ENCODE measurements around the gene PHF23.
A peak's percentile ranks its signal among the peaks of the same experiment; 100 is the strongest.

The PHF23 gene

DNA sequence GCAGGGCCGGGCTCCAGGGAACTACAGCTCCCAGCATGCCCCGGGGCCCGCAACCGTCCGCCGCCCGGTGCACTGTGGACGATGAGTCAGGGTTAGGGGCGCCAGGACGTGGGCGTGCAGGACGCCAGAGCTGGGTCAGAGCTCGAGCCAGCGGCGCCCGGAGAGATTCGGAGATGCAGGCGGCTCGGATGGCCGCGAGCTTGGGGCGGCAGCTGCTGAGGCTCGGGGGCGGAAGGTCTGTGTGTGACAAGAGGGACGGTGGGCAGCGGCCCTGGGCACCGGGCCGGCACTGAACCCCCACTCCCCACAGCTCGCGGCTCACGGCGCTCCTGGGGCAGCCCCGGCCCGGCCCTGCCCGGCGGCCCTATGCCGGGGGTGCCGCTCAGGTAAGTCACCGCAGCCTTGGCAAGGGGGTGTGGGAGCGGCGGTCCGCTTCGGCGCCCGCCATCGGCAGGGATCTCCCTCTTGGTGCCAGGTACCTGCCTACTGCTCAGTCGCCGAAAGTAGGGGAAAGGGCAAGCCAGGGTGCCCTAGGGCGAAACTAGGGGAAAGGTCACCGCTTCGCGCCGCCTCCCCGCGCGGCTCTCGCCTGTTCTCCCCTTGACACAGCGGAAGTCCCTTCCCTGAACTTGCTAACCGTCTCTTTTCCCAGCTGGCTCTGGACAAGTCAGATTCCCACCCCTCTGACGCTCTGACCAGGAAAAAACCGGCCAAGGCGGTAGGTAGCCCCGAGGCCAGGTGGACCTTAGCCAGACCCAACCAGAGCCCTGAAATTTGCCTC, 19.3 kb downstream of the PHF23 start, which contains the start of the genes ACADVL and DLG4:
ACADVL (plus strand) TSS at position 127 of the 781 bp plus-strand sequence; CDS start at position 174, 47 bp downstream.
DLG4 (minus strand) TSS at position 25 of the 781 bp plus-strand sequence.
- peak; percentile 92 for DNase-seq

DNA sequence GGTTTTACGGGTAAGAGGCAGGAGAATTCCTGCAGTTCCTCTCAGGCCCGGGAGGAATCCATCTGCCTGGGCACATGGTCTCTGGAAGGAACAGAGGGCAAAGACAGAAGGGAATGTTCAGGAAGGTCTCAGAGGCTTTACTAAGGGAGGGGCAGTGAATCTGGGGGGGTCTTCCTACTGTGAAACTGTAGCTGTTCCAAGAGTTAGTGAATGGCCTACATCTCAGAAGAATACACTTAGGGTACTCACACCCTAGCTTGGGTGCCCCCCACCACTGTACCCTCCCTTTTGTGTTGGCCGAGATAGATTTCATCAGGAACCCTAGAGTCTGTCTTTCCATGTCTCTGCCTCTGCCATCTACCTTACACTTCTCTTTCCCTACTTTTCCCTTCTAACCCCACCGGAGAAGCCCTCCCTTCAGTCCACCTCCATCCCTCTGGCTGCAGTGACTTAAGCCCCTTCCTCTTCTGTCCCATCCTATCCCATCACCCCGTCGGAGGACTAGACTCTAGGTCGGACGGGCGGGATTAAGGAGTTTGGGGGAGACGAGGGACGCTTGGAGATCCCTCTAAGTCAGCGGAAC, 19.9 kb downstream of the PHF23 start:
- DNase-seq: no peak

DNA sequence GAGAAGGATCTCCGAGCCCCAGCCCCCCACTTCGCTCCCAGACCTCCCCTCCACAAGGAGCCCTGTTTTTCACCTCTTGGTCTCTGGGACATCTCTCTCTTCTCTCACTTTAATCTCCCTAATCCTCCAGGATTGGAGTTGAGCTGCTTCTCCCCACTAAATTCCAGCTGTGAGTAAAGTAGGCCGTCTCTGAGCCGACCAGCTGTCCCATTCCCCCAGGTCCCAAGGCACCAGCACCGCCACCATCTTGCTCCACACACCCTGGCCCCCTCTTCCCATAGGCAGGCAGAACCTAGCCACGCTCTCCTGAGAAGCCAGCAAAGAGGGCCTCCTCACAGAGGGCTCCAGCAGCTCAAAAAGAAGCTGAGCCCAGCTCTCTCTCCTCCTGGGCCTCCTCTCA, 20.5 kb downstream of the PHF23 start:
- DNase-seq: no peak

DNA sequence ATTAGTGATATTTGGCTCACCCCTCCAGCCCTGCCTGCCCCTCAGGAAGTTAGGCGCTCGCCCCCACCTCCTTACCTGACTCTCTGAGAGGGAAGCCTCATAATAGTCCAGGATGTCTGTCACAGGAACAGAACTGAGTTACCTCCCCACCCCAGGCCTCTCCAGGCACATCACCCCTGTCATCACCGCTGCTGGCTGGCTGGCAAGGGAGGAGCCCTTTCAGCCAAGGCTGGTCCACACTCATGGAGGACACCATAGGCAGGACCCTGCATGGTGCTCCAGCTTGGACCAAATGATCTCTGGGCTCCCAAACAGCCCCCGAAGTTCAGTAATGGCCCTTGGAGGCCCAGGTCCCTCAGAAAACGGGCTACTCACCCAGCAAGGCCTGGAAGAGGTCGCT, 21.1 kb downstream of the PHF23 start:
- no peak for DNase-seq

DNA sequence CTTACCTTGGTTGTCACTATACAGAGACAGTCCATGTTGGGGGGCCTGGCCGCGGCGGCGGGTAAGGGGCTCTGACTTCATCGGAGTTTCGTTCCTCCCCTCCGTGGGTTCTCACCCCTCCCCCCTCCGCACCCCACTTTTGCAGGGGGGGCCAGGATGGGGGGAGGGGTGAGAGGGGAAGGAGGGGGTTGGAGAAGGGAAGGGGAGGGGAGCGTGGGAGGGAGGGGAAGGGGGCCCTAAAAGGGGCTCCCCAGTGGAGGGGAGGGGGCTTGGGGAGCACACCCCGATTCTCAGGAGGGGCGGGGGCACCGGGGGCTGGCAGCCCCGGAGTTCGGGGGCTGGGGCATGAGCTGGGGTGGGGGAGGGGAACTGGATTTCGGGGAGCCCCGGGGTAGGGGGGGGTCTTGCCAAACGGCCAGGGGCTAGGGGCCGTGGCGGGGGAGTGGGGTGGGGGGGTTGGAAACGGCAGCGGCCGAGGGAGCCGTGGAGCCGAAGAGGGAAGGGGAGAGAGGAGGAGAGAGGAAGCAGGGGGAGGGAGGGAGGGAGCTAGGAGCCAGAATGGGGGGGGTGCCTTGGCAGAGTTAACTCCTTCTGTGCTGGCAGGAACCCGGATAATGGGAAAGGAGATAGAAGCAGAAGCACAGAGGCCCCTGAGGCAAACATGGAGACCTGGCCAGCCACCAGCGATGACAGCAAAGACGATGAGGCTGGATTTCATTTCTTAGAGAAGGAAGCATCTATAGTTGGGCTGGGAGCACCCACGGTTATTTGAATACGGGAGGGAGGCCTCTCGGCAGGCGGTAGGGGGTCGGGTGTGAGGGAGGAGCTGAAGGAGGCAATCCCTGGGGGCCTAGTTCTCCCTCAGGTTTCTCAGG, 21.9 kb downstream of the PHF23 start:
- DNase-seq: peak; percentile 70

DNA sequence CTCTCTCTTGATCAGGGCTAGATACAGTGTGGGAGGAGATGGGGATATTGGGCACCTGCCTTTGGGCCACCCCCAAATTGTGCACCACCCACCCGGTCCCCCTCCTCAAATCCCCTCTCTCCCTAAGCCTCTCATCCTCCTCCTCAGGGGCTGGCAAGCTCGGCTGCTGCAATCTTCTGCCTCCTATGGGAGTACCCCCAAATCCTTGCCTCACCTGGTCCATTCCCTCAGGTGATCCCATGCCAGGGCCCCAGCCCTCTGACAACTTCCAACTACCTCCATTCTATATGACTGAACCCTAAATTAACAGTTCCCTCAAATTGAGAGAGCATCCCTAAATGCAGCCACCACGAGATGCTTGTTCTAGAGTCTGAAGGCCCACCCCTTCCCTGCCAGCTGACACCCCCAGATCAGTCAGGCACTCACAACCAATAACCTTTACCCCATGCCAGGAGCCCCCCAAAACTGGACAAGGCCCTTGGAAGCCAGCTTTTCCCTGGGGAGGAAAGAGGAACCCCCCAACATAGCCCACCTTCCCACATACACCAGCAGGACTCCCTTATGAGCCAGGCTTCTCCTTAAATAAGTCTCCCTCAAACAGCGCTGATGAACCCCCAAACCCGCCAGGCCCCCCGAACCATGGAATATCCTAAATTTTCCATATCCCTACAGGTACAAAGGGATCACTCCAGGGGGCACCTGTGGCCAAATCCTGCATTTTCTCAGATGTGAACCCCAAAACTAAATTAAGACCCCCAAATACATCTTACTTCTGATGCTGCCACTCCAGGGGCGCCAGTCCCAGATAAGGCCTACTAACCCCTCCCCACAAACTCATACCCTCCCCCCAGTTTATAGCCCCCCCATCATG, 22.8 kb downstream of the PHF23 start:
- DNase-seq: no peak

DNA sequence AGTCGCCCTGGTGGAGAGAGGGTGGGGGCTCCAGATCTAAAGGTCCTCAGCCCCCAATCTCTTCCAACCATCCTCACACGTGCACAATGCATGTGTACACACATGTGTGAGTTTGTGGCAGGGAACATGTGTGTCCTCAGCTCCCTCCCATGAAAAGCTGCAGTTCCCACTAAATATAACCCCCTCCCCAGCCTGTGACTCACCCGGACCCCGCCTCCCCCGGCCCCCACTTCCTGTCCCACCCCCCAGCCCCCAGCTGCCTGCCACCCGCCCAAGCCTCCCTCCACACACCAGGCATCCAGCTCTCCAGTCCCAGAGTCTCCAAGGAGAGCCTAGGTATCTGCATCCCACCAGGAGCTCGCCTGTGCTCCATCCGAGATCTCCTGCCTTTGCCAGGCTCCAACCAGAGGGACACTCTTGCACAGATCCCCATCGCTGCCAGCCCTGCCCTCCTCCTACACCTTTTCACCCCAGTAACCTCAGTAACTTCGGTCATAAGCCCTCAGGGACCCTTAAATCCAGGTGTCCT, 23.5 kb downstream of the PHF23 start:
- no peak for DNase-seq

DNA sequence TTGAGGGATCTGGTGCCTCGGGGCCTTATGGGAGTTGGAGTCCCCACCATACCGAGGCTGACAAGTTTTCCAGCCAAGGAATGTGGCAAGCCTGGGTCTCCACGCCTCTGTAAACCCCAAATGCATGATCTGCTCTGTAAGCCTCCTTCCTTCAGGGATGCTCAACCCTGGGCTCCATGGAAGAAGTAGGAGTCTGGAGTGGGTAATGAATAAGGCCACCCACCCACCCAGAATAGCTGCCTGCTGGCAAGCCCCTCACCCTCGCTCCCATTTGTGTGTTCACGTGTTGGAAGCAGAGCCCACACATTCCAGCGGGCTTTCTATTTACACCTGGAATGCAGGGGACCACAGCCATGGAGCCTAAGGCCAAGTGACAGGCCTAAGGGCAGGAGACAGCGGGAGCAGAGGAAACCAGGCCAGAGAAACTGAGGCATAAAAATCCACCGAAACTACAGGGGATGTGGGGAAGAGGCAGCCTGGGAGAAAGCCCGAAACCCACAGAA, 24.1 kb downstream of the PHF23 start:
- no peak for DNase-seq

DNA sequence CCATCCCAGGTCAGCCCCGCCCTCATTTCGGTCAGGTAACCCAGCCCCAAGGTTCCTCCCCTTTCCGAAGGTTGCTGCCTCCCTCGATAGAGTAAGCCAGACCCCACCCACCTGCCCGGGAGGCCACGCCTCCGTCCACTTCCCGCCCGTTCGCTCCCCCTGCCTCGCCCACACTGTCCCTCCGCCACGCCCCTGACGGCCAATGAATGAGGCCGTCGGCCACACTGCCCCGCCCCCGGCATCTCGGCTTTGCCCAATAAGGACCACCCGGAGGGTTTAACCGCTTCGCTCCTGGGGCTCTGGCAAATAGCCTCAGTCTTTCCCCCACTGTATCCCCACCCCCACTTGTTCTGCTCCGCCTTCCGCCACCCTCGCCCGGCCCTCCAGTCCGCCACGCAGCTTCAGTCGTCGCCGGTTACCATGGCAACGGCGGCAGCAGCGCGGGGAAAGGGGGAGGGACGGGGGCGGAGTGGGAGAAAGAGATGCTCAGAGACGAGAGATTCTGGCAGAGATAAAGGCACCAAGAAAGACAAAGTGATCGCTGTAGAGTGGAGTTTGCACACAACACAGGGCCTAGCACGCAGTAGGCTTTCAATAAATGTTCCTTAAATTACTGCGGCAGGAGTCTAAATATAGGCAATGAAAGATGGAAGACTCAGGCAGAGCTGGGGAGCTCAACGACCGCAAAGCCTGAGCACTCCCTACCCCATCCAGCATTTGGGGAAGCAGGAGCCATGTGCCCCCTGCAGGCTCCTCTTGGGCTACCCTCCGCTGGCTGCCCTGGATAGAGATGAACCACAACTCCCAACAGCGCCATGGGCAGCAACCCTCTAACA, 24.7 kb downstream of the PHF23 start:
- DNase-seq: peak; percentile 99

DNA sequence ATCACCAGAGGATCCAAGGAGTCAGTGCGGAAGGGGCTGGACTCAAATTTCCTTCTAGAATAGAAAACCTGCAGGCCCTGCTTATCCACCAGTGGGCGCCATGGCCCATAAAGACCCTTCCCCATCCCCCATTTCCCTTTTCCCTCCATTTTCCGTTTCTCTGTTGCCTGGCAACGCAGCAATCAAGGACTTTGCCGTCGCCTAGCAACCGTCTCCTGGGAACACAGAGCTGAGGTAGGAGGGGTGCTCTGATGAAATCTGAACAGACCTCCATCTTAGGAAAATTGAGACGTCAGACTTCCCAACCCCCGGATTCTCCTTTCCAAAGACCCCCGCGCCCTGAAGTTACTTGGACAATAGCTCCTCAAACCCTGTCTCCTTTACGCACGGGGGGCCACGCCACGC, 25.4 kb downstream of the PHF23 start:
- peak; percentile 98 for DNase-seq

DNA sequence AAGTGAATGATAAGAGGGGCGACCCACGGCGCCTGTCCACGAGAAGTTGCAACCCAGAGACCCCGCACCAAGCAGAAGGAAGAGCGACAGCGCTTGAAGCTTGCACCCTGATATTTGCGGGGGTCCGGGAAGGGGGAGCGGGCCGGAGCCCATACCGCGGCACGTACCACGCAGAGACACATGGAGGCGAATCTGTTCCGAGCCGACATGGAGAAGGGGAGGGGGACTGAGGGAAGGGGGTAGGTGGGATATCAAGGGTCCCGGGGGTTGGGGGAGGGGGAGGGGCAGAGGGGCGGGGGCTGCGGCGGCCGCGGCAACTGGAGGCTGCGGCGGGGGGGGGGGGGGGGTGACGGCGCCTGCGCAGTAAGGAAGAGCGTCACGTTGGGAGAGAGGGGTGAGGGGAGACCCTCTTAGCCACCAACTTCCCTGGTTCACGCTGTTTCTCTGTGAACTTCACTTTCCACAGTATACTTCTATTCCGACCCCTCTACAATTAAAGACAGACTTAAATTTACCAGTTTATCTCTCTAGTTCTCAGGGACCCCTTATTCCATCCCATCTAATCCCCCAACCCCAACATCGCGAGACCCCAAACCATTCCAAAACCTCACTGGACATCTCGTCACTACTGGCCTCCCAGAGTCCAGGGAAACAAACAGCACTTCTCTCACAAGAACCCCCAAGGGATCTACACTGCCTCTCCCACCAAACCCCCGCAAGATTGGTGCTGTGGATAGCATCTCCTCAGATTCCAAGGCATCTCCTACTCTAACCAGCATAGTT, 27.6 kb downstream of the PHF23 start:
- DNase-seq: no peak

DNA sequence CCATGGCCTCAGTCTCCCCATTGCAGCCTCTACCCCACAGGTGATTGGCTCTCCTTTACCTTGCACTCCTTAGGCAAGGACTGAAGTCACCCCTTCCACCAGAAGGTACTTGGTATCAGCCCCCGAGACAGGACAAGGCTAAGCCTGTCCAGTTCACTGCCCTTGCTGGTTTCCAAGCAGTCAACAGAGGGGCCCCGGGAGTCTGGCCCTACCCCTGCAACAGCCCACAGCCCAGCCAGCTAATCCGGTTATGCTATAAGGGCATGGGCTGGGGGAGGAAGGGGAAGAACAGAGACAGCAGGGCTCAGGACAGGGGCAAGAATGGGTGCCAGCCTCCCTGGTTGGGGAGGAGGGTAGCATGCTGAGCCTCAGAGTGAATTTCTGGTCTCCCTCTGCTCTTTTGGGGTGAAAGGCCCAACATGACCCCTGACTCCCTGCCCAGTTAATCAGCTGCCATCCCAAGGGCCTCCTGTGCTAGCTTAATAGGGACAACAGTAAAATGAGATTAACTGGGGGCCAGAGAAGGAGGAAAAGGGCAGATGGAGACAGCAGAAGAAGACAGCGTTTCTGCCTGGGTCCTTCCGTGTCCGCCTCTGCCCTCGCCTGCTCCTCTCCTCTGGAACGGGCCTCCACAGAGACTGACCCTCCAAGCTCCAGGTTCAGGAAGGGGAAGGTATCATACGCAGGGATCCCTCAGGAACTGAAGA, 30.4 kb downstream of the PHF23 start:
- DNase-seq: no peak

DNA sequence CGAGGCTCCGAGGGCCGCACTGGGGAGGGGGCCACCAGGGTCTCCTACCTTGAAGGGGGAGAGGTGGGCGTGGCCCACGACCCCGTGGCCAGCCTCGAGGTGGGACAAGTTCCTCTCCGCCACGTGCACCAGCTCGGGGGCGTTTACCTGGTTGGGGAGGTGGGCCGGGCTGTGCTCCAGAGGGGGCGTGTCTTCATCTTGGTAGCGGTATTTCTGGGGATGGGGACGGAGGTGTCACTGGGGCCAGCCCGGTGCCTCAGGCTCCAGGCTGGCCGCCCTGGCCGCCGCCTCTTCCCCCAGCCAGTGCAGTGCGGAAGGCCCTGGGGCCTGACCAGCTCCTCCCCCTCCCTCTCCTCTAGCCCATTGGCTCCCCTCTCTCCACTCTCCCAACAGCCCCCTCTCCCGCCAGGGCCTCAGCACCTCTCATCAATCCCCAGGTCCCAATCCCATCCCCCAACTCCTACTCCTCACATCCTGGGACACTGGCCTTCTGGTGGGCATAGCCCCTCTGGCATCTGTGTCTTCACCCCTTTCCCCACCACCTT, 31.2 kb downstream of the PHF23 start:
- peak; percentile 58 for DNase-seq

DNA sequence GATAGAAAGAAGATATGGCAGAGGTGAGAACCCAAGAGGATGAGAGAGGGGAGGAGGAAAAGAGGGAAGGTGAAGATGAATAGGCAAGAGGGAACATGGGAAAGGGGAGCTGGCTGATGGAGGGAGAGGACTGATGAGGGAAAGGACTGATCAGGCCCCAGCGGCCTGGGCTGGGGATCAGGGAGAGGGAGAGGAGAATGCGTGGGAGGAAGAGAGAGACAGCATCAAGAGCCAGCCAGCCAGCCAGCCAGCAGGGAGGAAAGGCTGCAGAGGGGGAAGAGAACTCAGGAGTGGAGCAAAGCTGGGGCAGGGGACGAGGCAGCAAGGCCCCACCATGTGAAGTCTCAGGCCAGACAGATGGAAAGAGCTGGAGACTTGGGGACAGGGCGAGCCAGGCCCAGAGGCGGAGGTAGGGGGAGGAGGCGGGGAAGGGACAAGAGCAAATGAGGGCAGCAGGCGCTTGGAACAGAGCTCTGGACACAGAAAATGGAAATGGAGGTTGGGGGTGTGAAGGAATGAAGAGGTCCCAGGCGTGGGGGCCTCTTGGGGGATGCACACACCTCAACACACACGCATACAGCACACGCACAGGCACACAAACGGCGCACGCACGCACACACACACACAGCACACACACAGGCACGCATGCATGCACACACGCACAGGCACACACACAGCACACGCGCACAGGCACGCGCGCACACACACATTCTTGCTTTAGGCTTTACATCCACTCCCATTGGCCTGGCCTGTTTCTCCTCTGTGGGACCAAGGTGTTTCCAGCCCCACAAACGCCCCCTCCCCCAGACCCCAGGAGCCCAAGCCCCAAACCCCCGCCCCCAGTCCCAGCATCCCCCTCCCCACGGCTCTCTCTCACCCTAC, 31.9 kb downstream of the PHF23 start:
- no peak for DNase-seq

DNA sequence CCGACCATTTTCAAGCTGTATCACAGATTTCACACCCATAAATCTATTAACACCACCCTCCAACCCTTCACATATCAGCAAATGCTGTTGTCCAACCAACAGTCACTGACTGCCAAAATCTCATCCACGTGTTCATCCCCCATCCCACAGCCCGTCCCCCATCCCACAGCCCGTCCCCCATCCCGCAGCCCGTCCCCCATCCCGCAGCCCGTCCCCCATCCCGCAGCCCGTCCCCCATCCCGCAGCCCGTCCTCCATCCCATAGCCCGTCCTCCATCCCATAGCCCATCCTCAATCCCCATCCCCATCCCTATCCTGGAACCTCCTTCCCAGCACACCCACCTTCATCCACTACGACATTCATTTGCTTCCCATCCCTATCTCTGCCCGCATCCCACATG, 33.7 kb downstream of the PHF23 start:
- no peak for DNase-seq

DNA sequence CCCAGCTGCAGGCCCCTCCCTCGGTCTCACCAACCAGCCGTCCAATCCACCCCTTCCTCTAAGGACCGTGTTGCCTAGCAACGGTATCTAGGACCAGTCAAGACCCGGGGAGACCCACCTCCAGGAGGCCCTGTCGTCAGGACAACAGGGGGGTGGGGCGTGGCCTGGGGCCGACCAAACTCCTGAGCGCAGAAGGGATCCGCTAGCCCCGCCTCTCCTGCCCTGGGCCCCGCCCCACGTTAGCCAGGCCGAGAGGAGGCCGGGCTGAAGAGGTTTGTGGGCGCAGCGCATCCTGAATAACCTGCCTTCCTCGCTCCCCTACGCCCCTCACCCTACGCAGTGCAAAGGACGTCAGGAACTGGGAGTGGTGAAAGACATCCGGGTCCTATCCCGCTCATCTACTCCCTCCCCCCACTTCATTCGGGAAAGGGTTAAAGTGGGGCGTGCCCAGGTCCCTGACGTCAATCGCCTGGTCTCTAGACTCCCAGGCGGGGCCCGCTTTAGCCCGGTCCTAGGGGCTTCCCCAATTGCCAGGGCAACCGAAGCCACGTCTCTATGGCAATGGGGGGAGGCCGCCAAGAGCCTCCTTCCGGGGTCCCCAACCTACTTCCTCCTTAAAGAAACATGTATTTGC, 34.3 kb downstream of the PHF23 start:
- DNase-seq: peak; percentile 97

DNA sequence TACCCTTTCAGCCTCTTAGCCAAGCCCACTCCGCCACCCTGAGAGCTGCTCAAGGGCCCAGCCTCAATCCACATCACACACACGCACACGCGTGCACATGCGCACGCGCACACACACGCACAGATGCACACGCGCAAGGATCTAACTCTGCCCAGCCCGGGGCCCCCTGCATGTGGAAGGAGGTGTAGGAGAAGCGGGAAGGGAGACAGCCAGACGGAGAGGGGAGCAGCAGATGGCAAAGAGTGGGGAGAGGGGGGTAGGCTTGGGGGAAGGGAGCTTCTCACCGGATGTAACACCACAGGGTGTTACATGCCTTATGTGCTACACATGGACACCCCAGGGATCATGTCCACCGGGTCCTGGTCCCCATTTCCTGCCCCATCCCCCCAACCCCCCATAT, 34.9 kb downstream of the PHF23 start:
- peak; percentile 62 for DNase-seq

DNA sequence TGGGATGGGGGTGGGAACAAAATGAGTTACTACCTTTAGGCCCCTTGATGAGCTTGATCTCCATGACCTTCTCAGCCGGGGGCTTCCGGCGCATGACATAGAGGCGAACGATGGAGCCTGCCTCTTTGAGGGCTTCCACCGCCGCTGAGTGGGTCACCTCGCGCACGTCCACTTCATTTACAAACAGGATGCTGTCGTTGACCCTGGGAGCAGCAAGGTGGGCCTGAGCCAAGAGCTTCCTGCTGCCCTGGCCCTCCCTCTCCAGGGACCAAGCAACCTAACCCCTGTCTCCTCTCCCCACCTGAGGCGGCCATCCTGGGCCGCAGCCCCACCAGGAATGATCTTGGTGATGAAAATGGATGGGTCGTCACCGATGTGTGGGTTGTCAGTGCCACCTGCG, 35.9 kb downstream of the PHF23 start:
- DNase-seq: no peak

Measured in retina (tissue), 1 donor.